Suprapubic skin (tissue), 4 donors: ENCODE results near the gene MPDZ. TPM values are rescaled to one million over a fixed set of nuclear protein-coding genes. Genes with fewer than 3 reads are reported as not detected.

Source experiments
- DNase-seq, 2 donors: peaks; one replicate each; pipeline ENCODE4 v3.0.0-alpha.2; 2019; ENCODE audit warnings: low spot score in 2 of 2
- H3K27ac ChIP-seq: fragments of 200-600 bp; sonication (generic); one replicate; pipeline ENCODE4 v1.5.1; 2019
- H3K27me3 ChIP-seq: fragments of 200-600 bp; sonication (generic); one replicate; pipeline ENCODE4 v1.5.1; 2019
- H3K36me3 ChIP-seq: fragments of 200-600 bp; sonication (generic); one replicate; pipeline ENCODE4 v1.5.1; 2019
- H3K4me1 ChIP-seq: fragments of 200-600 bp; sonication (generic); one replicate; pipeline ENCODE4 v1.5.1; 2019
- H3K4me3 ChIP-seq: fragments of 200-600 bp; sonication (generic); one replicate; pipeline ENCODE4 v1.5.1; 2019; ENCODE audit warnings: mild to moderate bottlenecking
- H3K9me3 ChIP-seq: fragments of 200-600 bp; sonication (generic); one replicate; pipeline ENCODE4 v1.5.1; 2019
- EP300 ChIP-seq: sonication (generic); formaldehyde crosslinking; IDR thresholded peaks from one replicate; pipeline ENCODE4 v1.6.1; 2017; ENCODE audit warnings: antibody characterized with exemption
- POLR2A ChIP-seq, 2 donors: fragments of 450-650 bp; IDR thresholded peaks; one replicate each; pipeline ENCODE4 v1.6.1; 2017; ENCODE audit warnings: antibody characterized with exemption in 2 of 2, mild to moderate bottlenecking in 2 of 2, moderate library complexity in 2 of 2
- POLR2AphosphoS5 ChIP-seq, 3 donors: sonication (generic); formaldehyde crosslinking; IDR thresholded peaks; one replicate each; pipeline ENCODE4 v1.6.1; 2017; ENCODE audit warnings: antibody characterized with exemption in 3 of 3
- WGBS: methylation state at CpG from one replicate; pipeline ENCODE4 v1.1.5; 2018; 5-methylcytosine and 5-hydroxymethylcytosine counted together
- total RNA-seq, 4 donors: library from RNA; depleted of rRNA; stranded (reverse); fragments of >200 nt; gene quantifications; one replicate each; pipeline ENCODE4 v1.1.0, GENCODE V29; 2016
- TF ChIP-seq, protein P1 (sequence below), 2 donors: fragments of 200-600 bp in 1 of 2; fragments of 450-650 bp in 1 of 2; sonication (generic) in 1 of 2; IDR thresholded peaks; one replicate each; pipeline ENCODE4 v1.5.1; 2016 to 2019; ENCODE audit warnings: antibody characterized with exemption in 2 of 2, mild to moderate bottlenecking in 1 of 2, moderate library complexity in 1 of 2

The MPDZ gene
- total RNA-seq, 4 donors from 2014 or later, result 4.7 to 13.4 (median 9.2) TPM

DNA sequence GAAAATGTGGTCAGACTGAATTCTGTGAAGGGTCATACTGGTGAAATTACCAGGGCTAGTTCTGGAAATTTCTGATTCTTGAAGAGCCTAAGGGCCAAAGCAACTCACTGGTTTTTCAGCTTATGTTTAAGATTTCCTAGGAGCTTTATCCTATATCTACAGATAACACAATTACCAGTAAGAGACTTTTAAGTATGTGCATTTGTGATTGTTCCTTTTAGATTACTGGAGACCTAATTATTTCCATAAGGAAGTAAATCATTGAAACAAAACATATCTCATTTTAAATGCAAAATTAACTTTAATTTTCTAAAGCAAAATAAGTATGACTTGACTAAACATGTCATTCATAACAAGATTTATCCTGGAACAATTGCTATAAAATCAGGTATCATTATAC is 134.2 kb downstream of the MPDZ start:
- DNase-seq, result no peak
- Histone ChIP-seq H3K9me3 (no peaks in the 10 kb centered on the region), H3K4me1 (peaks cover 4% of the 10 kb centered on the region), H3K4me3 (no peak overlapping the region), H3K36me3 (peaks cover 9% of the 10 kb centered on the region), H3K27me3 (no peaks in the 10 kb centered on the region), H3K27ac (no peak overlapping the region)
- no peak for TF ChIP-seq EP300
- TF ChIP-seq, protein P1, sequence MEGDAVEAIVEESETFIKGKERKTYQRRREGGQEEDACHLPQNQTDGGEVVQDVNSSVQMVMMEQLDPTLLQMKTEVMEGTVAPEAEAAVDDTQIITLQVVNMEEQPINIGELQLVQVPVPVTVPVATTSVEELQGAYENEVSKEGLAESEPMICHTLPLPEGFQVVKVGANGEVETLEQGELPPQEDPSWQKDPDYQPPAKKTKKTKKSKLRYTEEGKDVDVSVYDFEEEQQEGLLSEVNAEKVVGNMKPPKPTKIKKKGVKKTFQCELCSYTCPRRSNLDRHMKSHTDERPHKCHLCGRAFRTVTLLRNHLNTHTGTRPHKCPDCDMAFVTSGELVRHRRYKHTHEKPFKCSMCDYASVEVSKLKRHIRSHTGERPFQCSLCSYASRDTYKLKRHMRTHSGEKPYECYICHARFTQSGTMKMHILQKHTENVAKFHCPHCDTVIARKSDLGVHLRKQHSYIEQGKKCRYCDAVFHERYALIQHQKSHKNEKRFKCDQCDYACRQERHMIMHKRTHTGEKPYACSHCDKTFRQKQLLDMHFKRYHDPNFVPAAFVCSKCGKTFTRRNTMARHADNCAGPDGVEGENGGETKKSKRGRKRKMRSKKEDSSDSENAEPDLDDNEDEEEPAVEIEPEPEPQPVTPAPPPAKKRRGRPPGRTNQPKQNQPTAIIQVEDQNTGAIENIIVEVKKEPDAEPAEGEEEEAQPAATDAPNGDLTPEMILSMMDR (IDR thresholded peaks at IDR 0.05), result no peak
- no peak for TF ChIP-seq POLR2A (IDR thresholded peaks at IDR 0.05)
- no peak for TF ChIP-seq POLR2AphosphoS5 (IDR thresholded peaks at IDR 0.05)

DNA sequence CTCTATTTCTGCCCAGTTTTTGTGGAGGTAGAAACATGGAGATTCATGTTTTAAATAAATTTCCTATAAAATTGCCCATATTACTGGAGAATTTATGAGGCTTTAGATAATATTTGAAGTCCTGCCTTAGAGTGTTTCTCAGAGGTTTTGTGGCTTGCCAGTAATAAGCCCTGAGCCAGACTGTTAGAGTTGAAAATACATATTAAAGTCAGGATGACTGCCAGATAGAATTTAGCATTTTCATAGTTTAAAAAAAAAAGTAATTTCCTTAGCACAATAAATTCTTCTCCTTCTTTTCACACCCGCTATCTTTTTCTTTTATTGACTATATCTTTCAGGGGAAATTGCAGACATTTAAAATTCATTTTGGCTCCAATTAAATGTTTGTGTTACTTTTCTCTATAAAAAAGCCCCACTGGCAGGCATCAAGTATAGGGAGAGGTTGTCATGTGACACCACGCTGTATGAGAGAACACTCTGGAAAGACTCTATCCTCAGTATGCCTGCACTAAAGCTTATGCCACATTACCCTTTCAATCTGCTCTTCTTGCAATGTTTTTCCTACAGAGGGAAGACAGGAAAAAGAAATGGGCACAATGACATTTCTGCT is 135.2 kb downstream of the MPDZ start:
- Histone ChIP-seq H3K9me3 (no peaks in the 10 kb centered on the region), H3K27ac (no peak overlapping the region), H3K27me3 (no peaks in the 10 kb centered on the region), H3K36me3 (peaks cover 9% of the 10 kb centered on the region), H3K4me3 (no peak overlapping the region), H3K4me1 (peaks cover 9% of the 10 kb centered on the region)
- 53% methylated on average over 2 of the region's 2 CpGs for WGBS
- DNase-seq, result no peak
- no peak for TF ChIP-seq POLR2AphosphoS5 (IDR thresholded peaks at IDR 0.05)
- TF ChIP-seq, protein P1 (IDR thresholded peaks at IDR 0.05), result no peak
- no peak for TF ChIP-seq POLR2A (IDR thresholded peaks at IDR 0.05)
- no peak for TF ChIP-seq EP300

DNA sequence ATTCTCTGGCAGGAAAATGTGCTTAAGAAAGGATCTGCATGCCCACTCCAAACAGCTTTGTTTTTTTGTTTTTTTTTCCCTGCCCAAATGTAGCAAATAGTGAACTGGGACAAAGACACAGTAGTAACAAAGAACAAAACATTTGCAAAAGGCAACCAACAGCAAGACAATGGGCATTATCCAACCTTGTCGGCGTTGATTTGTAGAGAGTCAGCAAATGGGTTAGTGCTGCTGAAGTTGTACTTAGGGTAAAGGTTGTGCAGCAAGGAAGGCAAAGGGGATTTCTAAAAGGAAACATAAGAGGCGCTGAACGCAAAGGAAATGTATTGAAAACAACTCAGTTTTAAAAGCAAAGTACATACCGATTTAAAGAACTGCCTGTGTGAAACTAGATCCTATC is 136.2 kb downstream of the MPDZ start:
- Histone ChIP-seq H3K9me3 (no peaks in the 10 kb centered on the region), H3K36me3 (peaks cover 9% of the 10 kb centered on the region), H3K4me1 (peaks cover 9% of the 10 kb centered on the region), H3K27ac (no peak overlapping the region), H3K4me3 (no peak overlapping the region), H3K27me3 (no peaks in the 10 kb centered on the region)
- 80% methylated on average over 5 of the region's 5 CpGs for WGBS
- DNase-seq, result no peak
- TF ChIP-seq EP300 (no peak), POLR2AphosphoS5 (IDR thresholded peaks at IDR 0.05) (no peak), POLR2A (IDR thresholded peaks at IDR 0.05) (no peak)
- TF ChIP-seq, protein P1 (IDR thresholded peaks at IDR 0.05), result no peak

DNA sequence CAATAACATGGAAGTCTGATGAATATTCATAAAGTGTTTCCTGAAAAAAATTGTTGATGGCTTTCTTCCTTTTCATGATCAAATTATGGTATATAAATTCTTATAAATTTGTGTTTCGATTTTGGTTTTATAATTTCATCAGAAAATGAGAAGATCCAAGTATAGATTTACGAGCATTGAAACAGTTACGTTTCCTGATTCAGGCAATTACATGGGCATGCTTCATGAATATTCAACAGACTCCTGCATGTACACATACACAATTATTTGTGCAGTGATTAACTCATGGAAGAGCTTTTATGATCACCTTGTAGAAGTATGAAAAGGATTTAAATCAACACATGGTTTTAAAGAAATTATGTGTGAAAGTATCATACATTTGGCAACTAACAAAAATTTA is 136.7 kb downstream of the MPDZ start:
- 92% methylated on average over 3 of the region's 3 CpGs for WGBS
- Histone ChIP-seq H3K4me1 (peaks cover 9% of the 10 kb centered on the region), H3K27me3 (no peaks in the 10 kb centered on the region), H3K4me3 (no peak overlapping the region), H3K9me3 (no peaks in the 10 kb centered on the region), H3K27ac (no peak overlapping the region), H3K36me3 (peaks cover 9% of the 10 kb centered on the region)
- DNase-seq, result no peak
- TF ChIP-seq, protein P1 (IDR thresholded peaks at IDR 0.05), result no peak
- TF ChIP-seq POLR2A (IDR thresholded peaks at IDR 0.05), result no peak

DNA sequence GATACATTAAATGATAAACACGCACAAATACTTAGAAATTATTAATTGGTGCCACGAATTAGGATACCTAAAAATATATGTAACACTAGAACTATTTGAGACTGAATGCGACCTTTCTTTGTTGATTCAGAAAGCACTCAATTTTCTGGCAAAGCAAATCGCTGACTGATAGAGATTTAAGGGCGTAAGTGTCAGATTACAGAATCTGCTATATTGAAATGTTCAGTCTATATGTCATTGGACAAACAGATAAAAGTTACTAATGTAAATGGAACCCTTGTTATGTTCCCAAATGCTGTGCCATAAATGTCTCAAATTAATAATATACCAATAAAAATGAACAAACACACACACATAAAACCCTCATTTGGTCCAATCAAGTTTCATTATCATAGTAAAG is 137.9 kb downstream of the MPDZ start:
- TF ChIP-seq POLR2AphosphoS5 (IDR thresholded peaks at IDR 0.05) (no peak), EP300 (no peak), POLR2A (IDR thresholded peaks at IDR 0.05) (no peak)
- TF ChIP-seq, protein P1 (IDR thresholded peaks at IDR 0.05), result no peak
- Histone ChIP-seq H3K4me1 (peaks cover 9% of the 10 kb centered on the region), H3K36me3 (no peaks in the 10 kb centered on the region), H3K4me3 (no peak overlapping the region), H3K9me3 (no peaks in the 10 kb centered on the region), H3K27me3 (no peaks in the 10 kb centered on the region), H3K27ac (no peak overlapping the region)
- DNase-seq, result no peak
- WGBS, result 70% methylated on average over 5 of the region's 5 CpGs
